K562 (cell line): ENCODE data around the gene RNASE7. TPM values are rescaled to one million over a fixed set of nuclear protein-coding genes. Genes with fewer than 3 reads are reported as not detected.

ENCODE experiments used
- ATAC-seq: fragments of 200-7000 bp; cut with Tn5 transposase; 3 replicates; pipeline ENCODE4 v1.9.1; 2020; ENCODE audit warnings: moderate library complexity
- BruUV-seq: library from RNA; stranded (reverse); fragments of 400-500 nt; replicated peaks from 2 replicates; lab custom pipeline; 2021; lab: Mats Ljungman, UMichigan
- CTCF ChIA-PET: fragments of 300-600 bp; formaldehyde crosslinking; extraction: SDS; loops from one replicate; lab custom pipeline; 2021; ENCODE audit warnings: low intra/inter-chr PET ratio; lab: Yijun Ruan, JAX
- POLR2A ChIA-PET: fragments of 300-600, 350-650 bp; sonication (Branson Sonifier 250); formaldehyde crosslinking; extraction: SDS; loops from one replicate; lab custom pipeline; 2021; ENCODE audit warnings: antibody characterized with exemption, inconsistent platforms; lab: Yijun Ruan, JAX
- DNase-seq, 4 experiments: peaks; one replicate each; pipeline versions ENCODE4 v3.0.0 to v3.0.0-alpha.2; 2011 to 2018; ENCODE audit warnings: low spot score in 3 of 4, mixed read lengths in 3 of 4; ENCODE audit errors: extremely low read depth in 1 of 4
- FAIRE-seq: peaks from 2 replicates; lab custom pipeline; 2011; peaks lifted over from hg19 to GRCh38; lab: Jason Lieb, UNC
- H2AFZ ChIP-seq: 2 replicates; pipeline ENCODE4 v1.6.0; 2011; ENCODE audit warnings: low read depth, low read length, control low read depth, inconsistent platforms
- H3K27ac ChIP-seq: fragments of 200-600 bp; 3 replicates; pipeline ENCODE4 v1.8.0; 2011; ENCODE audit warnings: low read depth, mild to moderate bottlenecking, control low read depth, inconsistent platforms, low read length, moderate library complexity, mixed read lengths; ENCODE audit errors: extremely low read depth
- H3K27me3 ChIP-seq, 2 experiments: fragments of 300-600 bp in 1 of 2; 2 replicates in 1 of 2; 3 replicates in 1 of 2; pipeline versions ENCODE4 v1.6.0 to v1.8.0; 2011; ENCODE audit warnings: inconsistent platforms in 2 of 2, low read length in 2 of 2, mild to moderate bottlenecking in 1 of 2, mixed read lengths in 1 of 2, moderate library complexity in 1 of 2; ENCODE audit not compliant: control insufficient read depth in 2 of 2, insufficient read depth in 2 of 2
- H3K36me3 ChIP-seq: fragments of 300-600 bp; 3 replicates; pipeline ENCODE4 v1.8.0; 2011; ENCODE audit warnings: mild to moderate bottlenecking, low read length, inconsistent platforms; ENCODE audit not compliant: control insufficient read depth, insufficient read depth
- H3K4me1 ChIP-seq, 2 experiments: fragments of 200-600 bp in 1 of 2; replicated peaks in 1 of 2; 2 replicates in 1 of 2; 3 replicates in 1 of 2; pipeline versions ENCODE4 v1.5.1 to v1.8.0; 2011; ENCODE audit warnings: inconsistent platforms in 2 of 2, low read length in 2 of 2, mild to moderate bottlenecking in 1 of 2, mixed read lengths in 1 of 2, moderate library complexity in 1 of 2; ENCODE audit not compliant: control insufficient read depth in 2 of 2, insufficient read depth in 2 of 2
- H3K4me2 ChIP-seq: 2 replicates; pipeline ENCODE4 v1.6.1; 2011; ENCODE audit warnings: low read length, control low read depth, inconsistent platforms, mixed read lengths; ENCODE audit not compliant: insufficient read depth
- H3K4me3 ChIP-seq: fragments of 200-600 bp; sonication (generic), shearing (Covaris generic); 2 replicates; pipeline ENCODE4 v1.5.1; 2016; ENCODE audit warnings: control low read depth, inconsistent platforms
- H3K79me2 ChIP-seq: fragments of 200-600 bp; 3 replicates; pipeline ENCODE4 v1.8.0; 2011; ENCODE audit warnings: low read length, inconsistent platforms; ENCODE audit not compliant: control insufficient read depth, insufficient read depth
- H3K9ac ChIP-seq, 2 experiments: 2 replicates each; pipeline versions ENCODE4 v1.6.0 to v1.6.1; 2011; ENCODE audit warnings: low read depth in 2 of 2, low read length in 2 of 2, control low read depth in 1 of 2, inconsistent platforms in 1 of 2, mild to moderate bottlenecking in 1 of 2, mixed read lengths in 1 of 2; ENCODE audit not compliant: insufficient read depth in 1 of 2
- H3K9me1 ChIP-seq: one replicate; pipeline ENCODE4 v1.6.0; 2011; ENCODE audit warnings: inconsistent platforms, mild to moderate bottlenecking, low read length, moderate library complexity; ENCODE audit not compliant: control insufficient read depth, insufficient read depth
- H3K9me3 ChIP-seq: replicated peaks from 2 replicates; pipeline ENCODE4 v1.5.1; 2011; ENCODE audit warnings: low read depth, low read length, inconsistent platforms; ENCODE audit not compliant: control insufficient read depth, insufficient read depth
- H4K20me1 ChIP-seq: replicated peaks from 2 replicates; pipeline ENCODE4 v1.6.1; 2011; ENCODE audit warnings: low read length, inconsistent platforms, mixed read lengths; ENCODE audit not compliant: control insufficient read depth, insufficient read depth
- CBX8 ChIP-seq: fragments of 200-600 bp; sonication (generic); IDR thresholded peaks from 2 replicates; pipeline ENCODE4 v1.6.1; 2012; ENCODE audit warnings: borderline replicate concordance, mixed run types, low read depth, mild to moderate bottlenecking, moderate library complexity, mixed read lengths, low read length, control low read depth, inconsistent platforms; ENCODE audit not compliant: poor library complexity, severe bottlenecking; ENCODE audit errors: extremely low read depth
- RBM22 ChIP-seq: fragments of 200-400 bp; formaldehyde crosslinking; IDR thresholded peaks from 2 replicates; pipeline ENCODE4 v1.6.1; 2018; ENCODE audit warnings: low read length, low read depth; ENCODE audit not compliant: poor library complexity, severe bottlenecking
- ZNF134 ChIP-seq: fragments of 250-450 bp; sonication (Bioruptor Pico); conservative IDR thresholded peaks from 2 replicates; pipeline ENCODE4 v1.4.0; 2020
- ZNF384 ChIP-seq: IDR thresholded peaks from 2 replicates; pipeline ENCODE4 v1.6.1; 2012; ENCODE audit warnings: low read depth, low read length, improper control_type of control experiment
- WGBS: fragments of 100-300 bp; shearing (Covaris generic); methylation state at CpG from one replicate; pipeline ENCODE4 v1.1.6; 2016; ENCODE audit warnings: low coverage, mixed read lengths; ENCODE audit not compliant: insufficient coverage; ENCODE audit errors: missing lambda C conversion rate; 5-methylcytosine and 5-hydroxymethylcytosine counted together
- in situ Hi-C: fragments of 300-500 bp; cut with MboI; formaldehyde crosslinking; loops from 4 replicates; pipeline ENCODE4 v1.15.0; 2018; ENCODE audit warnings: inconsistent platforms, mixed read lengths
- intact Hi-C: fragments of 100-400 bp; cut with micrococcal nuclease; formaldehyde crosslinking; loops from 2 replicates; pipeline ENCODE4 v1.14.2; 2022
- polyA plus RNA-seq, 8 experiments: library from polyadenylated mRNA; depleted of rRNA in 4 of 8; stranded (reverse) in 5 of 8; unstranded in 3 of 8; fragments of >200 nt; fragmentation: Nextera tagmentation in 2 of 8; fragmentation: Illumina TruSeq in 1 of 8; extraction: Ambion mirVana in 2 of 8; extraction: Trizol in 1 of 8; gene quantifications; 2 replicates each; pipeline versions ENCODE4 v1.2.1 to v1.2.3, GENCODE V29; 2011 to 2014; ENCODE audit warnings: inconsistent platforms in 1 of 8, missing spikeins in 1 of 8
- total RNA-seq, 7 experiments: library from RNA; depleted of rRNA in 6 of 7; stranded (reverse); fragments of >200 nt in 6 of 7; fragmentation: Illumina TruSeq in 2 of 7; extraction: Trizol in 2 of 7; gene quantifications; 2 replicates each; pipeline versions ENCODE4 v1.2.1 to v1.2.3, GENCODE V29; 2011 to 2021; ENCODE audit warnings: low replicate concordance in 1 of 7
- TF ChIP-seq, protein P1 (sequence below), 2 experiments: fragments of 450-650 bp; IDR thresholded peaks; 2 replicates each; pipeline ENCODE4 v1.6.1; 2016; ENCODE audit warnings: mild to moderate bottlenecking in 2 of 2, borderline replicate concordance in 1 of 2, low read depth in 1 of 2, moderate library complexity in 1 of 2
- TF ChIP-seq, protein P2 (sequence below): sonication (generic); formaldehyde crosslinking; IDR thresholded peaks from 2 replicates; pipeline ENCODE4 v1.8.1; 2023; ENCODE audit warnings: mild to moderate bottlenecking, missing genetic modification reagents

Gene RNASE7
- total and polyA plus RNA-seq, 9 of the 15 experiments (the other 6 are each of a cell fraction or from before 2014, with no cell fraction given): not detected

DNA sequence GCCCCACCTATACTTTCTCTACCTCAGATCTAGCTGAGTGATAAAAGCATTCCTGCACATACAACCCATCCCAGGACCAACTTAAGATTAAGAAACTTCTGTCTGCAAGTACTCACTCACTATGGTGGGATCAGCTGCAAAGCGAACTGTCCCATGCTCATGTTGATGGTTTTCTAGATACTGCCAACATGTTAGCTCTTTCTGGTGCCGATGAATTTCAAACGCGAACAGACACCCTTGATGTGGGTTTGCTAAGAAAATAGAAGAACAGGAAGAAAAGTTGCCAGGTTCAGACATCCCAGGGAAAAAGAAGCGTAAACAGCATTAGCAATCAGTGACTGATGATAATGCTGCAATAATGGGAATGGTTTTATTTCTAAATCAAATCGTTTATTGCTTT, 44.6 kb upstream of the RNASE7 start:
- Histone ChIP-seq H4K20me1 (no peaks in the 10 kb centered on the region), H3K4me1 (peaks cover 5 to 10% of the 10 kb centered on the region in 2 experiments; a peak in 3 of 5 replicates), H3K4me3 (no peak overlapping the region), H3K27me3 (no peaks in the 10 kb centered on the region), H3K9me1 (no peaks in the 10 kb centered on the region), H3K4me2 (no peak overlapping the region), H3K36me3 (peaks cover 40% of the 10 kb centered on the region), H3K9me3 (no peaks in the 10 kb centered on the region), H3K27ac (no peak overlapping the region), H2AFZ (no peak overlapping the region), H3K79me2 (no peaks in the 10 kb centered on the region), H3K9ac (no peak overlapping the region)
- no TSS peak for BruUV-seq
- TF ChIP-seq, protein P1, sequence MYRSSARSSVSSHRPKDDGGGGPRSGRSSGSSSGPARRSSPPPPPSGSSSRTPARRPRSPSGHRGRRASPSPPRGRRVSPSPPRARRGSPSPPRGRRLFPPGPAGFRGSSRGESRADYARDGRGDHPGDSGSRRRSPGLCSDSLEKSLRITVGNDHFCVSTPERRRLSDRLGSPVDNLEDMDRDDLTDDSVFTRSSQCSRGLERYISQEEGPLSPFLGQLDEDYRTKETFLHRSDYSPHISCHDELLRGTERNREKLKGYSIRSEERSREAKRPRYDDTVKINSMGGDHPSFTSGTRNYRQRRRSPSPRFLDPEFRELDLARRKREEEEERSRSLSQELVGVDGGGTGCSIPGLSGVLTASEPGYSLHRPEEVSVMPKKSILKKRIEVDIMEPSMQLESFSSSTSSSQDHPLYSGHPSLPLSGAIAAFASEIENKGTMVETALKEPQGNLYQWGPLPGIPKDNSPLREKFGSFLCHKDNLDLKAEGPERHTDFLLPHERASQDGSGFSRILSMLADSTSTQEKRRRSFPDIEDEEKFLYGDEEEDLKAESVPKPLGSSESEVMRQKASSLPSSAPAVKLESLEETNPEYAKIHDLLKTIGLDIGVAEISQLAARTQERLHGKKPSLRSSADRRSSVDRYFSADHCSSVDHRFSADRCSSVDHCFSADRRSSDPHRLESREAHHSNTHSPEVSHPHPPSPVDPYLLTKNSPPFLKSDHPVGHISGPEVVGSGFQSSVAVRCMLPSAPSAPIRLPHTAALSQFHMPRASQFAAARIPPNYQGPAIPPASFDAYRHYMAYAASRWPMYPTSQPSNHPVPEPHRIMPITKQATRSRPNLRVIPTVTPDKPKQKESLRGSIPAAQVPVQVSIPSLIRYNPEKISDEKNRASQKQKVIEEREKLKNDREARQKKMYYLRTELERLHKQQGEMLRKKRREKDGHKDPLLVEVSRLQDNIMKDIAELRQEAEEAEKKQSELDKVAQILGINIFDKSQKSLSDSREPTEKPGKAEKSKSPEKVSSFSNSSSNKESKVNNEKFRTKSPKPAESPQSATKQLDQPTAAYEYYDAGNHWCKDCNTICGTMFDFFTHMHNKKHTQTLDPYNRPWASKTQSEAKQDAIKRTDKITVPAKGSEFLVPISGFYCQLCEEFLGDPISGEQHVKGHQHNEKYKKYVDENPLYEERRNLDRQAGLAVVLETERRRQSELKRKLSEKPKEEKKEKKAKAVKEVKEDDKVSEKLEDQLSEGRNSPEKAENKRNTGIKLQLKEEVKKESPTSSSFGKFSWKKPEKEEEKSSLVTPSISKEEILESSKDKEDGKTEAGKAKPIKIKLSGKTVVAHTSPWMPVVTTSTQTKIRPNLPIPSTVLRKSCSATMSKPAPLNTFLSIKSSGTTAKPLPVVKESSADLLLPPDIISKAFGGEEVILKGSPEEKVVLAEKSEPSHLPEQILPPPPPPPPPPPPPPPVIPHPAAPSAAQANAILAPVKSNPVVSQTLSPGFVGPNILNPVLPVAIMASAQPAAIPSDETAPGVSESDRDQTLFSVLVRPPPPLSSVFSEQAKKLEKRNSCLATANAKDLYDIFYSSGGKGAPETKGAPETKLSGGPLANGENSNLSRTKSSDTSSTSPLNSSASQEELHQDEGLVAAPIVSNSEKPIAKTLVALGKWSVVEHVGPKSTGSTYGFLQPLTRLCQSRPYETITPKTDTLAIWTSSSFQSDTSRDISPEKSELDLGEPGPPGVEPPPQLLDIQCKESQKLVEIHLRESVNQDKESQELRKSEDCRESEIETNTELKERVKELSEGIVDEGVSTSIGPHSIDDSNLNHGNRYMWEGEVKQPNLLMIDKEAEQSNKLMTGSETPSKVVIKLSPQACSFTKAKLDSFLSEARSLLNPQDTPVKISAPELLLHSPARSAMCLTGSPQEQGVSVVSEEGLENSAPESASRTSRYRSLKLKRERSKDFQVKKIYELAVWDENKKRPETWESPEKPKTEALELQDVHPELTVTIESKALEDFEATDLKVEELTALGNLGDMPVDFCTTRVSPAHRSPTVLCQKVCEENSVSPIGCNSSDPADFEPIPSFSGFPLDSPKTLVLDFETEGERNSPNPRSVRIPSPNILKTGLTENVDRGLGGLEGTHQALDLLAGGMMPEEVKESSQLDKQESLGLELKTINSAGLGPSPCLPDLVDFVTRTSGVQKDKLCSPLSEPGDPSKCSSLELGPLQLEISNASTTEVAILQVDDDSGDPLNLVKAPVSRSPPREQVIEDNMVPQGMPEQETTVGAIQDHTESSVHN (IDR thresholded peaks at IDR 0.05; ENCODE audit: borderline replicate concordance in 1 of 2, low read depth in 1 of 2): no peak
- TF ChIP-seq ZNF384 (no peak), ZNF134 (CRISPR knock-in tag) (no peak), CBX8 (no peak), RBM22 (no peak)
- TF ChIP-seq, protein P2, sequence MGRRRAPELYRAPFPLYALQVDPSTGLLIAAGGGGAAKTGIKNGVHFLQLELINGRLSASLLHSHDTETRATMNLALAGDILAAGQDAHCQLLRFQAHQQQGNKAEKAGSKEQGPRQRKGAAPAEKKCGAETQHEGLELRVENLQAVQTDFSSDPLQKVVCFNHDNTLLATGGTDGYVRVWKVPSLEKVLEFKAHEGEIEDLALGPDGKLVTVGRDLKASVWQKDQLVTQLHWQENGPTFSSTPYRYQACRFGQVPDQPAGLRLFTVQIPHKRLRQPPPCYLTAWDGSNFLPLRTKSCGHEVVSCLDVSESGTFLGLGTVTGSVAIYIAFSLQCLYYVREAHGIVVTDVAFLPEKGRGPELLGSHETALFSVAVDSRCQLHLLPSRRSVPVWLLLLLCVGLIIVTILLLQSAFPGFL (CRISPR knock-in tag): no peak
- in situ Hi-C loops: no loop called here
- intact Hi-C loops: no loop called here
- ChIA-PET CTCF (no interaction called here), POLR2A (interaction anchor here (0.6 to 1.0 kb wide), 3 partner anchors 17 to 80 kb away, joined by 3 read pairs; no protein-coding TSS in a partner anchor)
- FAIRE-seq (no peak), ATAC-seq (no peak), DNase-seq (no peak)
- WGBS: 58% methylated on average over 2 of the region's 6 CpGs
